ENCODE measurements around the gene CLEC11A. TPM values are rescaled to one million over a fixed set of nuclear protein-coding genes. Genes with fewer than 3 reads are reported as not detected.
"Not testable (repeated sequence)": the region's sequence is repeated elsewhere in the genome, so short reads cannot be mapped to it uniquely, and the experiment has no call there.

The CLEC11A gene
- polyA plus RNA-seq, 1 donor: 21.5 TPM

GRCh38 chr19:50761501-50761900 lies 38.3 kb downstream of the CLEC11A start:
- DNase-seq: not testable (repeated sequence)

- DNase-seq: not testable (repeated sequence)
Observed at GRCh38 chr19:50763521-50763920, 40.4 kb downstream of the CLEC11A start.

DNA sequence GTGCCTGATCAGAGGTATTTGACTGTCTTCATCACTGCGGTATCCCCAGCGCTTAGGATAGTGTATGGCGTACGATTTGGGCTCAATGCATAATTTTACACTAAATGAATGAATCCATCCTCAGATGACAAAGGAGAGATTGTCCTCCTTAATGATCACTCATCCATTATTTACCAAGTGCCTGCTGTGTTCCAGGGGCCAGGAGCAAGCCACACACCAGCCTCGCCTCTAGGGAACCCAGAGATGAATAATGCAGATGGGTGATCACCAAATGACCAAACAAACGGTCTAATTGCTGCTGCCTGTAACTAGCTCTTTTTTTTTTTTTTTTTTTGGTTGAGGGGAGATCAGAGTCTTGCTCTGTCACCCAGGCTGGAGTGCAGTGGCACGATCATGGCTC lies 41.2 kb downstream of the CLEC11A start:
- no peak for DNase-seq

- not testable (repeated sequence) for DNase-seq
Observed at GRCh38 chr19:50766746-50767145, 43.6 kb downstream of the CLEC11A start.

- DNase-seq: not testable (repeated sequence)
Observed at GRCh38 chr19:50767263-50767662, 44.1 kb downstream of the CLEC11A start.

- no peak for DNase-seq
Observed at GRCh38 chr19:50768277-50768676, 45.1 kb downstream of the CLEC11A start.

DNA sequence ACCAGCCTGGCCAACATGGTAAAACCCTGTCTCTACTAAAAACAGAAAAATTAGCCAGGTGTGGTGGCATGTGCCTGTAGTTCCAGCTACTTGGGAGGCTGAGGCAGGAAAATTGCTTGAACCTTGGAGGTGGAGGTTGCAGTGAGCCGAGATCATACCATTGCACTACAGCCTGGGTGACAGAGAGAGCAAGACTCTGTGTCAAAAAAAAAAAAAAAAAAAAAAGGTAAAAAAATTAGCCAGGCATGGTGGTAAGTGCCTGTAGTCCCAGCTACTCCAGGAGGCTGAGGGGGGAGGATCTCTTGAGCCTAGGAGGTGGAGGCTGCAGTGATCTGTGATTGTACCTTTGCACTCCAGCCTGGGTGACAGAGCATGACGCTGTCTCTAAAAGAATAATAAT lies 47.0 kb downstream of the CLEC11A start, which contains the start of gene GPR32:
GPR32 (plus strand) TSS at position 301 of the 400 bp plus-strand sequence. CDS start 137 bp downstream, outside the sequence.
- not testable (repeated sequence) for DNase-seq

- DNase-seq: no peak
Observed at GRCh38 chr19:50770888-50771287, 47.7 kb downstream of the CLEC11A start.

DNA sequence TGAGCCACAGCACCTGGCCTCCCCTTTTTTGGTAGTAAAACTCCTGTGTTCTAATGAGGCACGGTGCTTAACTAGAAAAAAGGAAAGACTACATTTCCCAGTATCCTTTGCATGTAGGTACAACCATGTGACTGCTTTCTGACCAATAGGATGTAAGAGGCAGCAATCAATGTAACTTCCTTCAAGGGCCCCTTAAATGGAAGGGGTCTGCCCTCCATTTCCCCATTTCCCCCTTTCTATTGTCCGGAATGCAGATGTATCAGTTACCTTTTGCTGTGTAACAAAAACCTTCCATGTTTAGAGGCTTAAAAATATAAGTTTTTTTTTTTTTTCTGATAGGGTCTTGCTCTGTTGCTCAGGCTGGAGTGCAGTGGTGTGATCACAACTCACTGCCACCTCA lies 49.3 kb downstream of the CLEC11A start:
- DNase-seq: no peak

- not testable (repeated sequence) for DNase-seq
Observed at GRCh38 chr19:50772912-50773311, 49.7 kb downstream of the CLEC11A start.

DNA sequence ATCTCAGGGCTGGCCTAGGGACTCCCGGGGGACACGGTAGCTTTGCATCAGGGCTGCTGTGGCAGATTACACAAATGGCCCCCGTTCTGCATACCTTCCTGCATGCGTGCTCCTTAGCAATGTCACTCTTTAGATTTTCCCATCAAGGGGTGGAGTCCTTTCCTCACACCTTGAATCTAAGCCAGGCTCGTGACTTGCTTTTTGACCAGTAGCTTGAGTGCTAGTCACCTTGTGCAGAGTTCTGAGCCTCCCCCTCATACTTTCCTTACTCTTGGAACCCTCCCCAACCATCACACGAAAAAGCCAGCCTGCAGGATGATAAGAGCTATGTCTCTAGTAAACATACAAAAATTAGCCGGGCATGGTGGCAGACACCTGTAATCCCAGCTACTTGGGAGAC lies 50.3 kb downstream of the CLEC11A start:
- DNase-seq: not testable (repeated sequence)

Other genes with a start within 250 kb of the CLEC11A start
- gene EMC10, start 246.9 kb upstream of the CLEC11A start, polyA plus RNA-seq (ENCODE audit: insufficient read length): 95.9 TPM
- gene GARIN5A, start 246.5 kb upstream of the CLEC11A start, polyA plus RNA-seq (ENCODE audit: insufficient read length): 6.8 TPM
- gene JOSD2, start 212.2 kb upstream of the CLEC11A start, polyA plus RNA-seq (ENCODE audit: insufficient read length): 28.5 TPM
- 0.62 TPM for gene ASPDH, start 209.5 kb upstream of the CLEC11A start, polyA plus RNA-seq (ENCODE audit: insufficient read length)
- gene LRRC4B, start 154.9 kb upstream of the CLEC11A start, polyA plus RNA-seq (ENCODE audit: insufficient read length): 9.7 TPM
- gene SYT3, start 83.5 kb upstream of the CLEC11A start, polyA plus RNA-seq (ENCODE audit: insufficient read length): 0.36 TPM
- gene C19orf81, start 73.9 kb upstream of the CLEC11A start, polyA plus RNA-seq (ENCODE audit: insufficient read length): 1.9 TPM
- gene SHANK1, start 3.6 kb upstream of the CLEC11A start, polyA plus RNA-seq (ENCODE audit: insufficient read length): 38.7 TPM
- not detected for gene GPR32, start 47.1 kb downstream of the CLEC11A start, polyA plus RNA-seq (ENCODE audit: insufficient read length)
- 0.14 TPM for gene ACP4, start 67.1 kb downstream of the CLEC11A start, polyA plus RNA-seq (ENCODE audit: insufficient read length)
- gene KLK1, start 100.4 kb downstream of the CLEC11A start, polyA plus RNA-seq (ENCODE audit: insufficient read length): 0.27 TPM
- not detected for gene KLK15, start 110.2 kb downstream of the CLEC11A start, polyA plus RNA-seq (ENCODE audit: insufficient read length)
- gene KLK3, start 131.6 kb downstream of the CLEC11A start, polyA plus RNA-seq (ENCODE audit: insufficient read length): not detected
- gene KLK2, start 150.1 kb downstream of the CLEC11A start, polyA plus RNA-seq (ENCODE audit: insufficient read length): not detected
- not detected for gene KLK4, start 188.0 kb downstream of the CLEC11A start, polyA plus RNA-seq (ENCODE audit: insufficient read length)
- not detected for gene KLK5, start 229.7 kb downstream of the CLEC11A start, polyA plus RNA-seq (ENCODE audit: insufficient read length)
- gene KLK6, start 246.2 kb downstream of the CLEC11A start, polyA plus RNA-seq (ENCODE audit: insufficient read length): not detected